Measurements from ENCODE around the gene OR51I1. TPM values are rescaled to one million over a fixed set of nuclear protein-coding genes. Genes with fewer than 3 reads are reported as not detected.

The OR51I1 gene
- total RNA-seq, 1 experiment from 2014 or later: 23.1 TPM

- RAD21 ChIA-PET (ENCODE audit: low non-redundant PET in 1 of 2, low total read pairs in 2 of 2, uncharacterized antibody in 2 of 2, unreplicated experiment in 2 of 2): no interaction called here
- no peaks in the 10 kb centered on the region for H3K27me3 ChIP-seq (ENCODE audit: insufficient read depth, low read length)
- no peak overlapping the region for H3K9ac ChIP-seq (ENCODE audit: low read length)
- no peak for TF ChIP-seq MAX (IDR thresholded peaks at IDR 0.05)
- TF ChIP-seq ZNF274 (IDR thresholded peaks at IDR 0.05; ENCODE audit: low read depth, low read length): no peak
- no peak for TF ChIP-seq YY1 (IDR thresholded peaks at IDR 0.05; ENCODE audit: extremely low read depth, insufficient replicate concordance, low read depth, low read length)
- TF ChIP-seq EZH2 (IDR thresholded peaks at IDR 0.05): no peak
- TF ChIP-seq EZH2phosphoT487 (IDR thresholded peaks at IDR 0.05; ENCODE audit: borderline replicate concordance): no peak
- no peak for TF ChIP-seq TCF7L2 (IDR thresholded peaks at IDR 0.05; ENCODE audit: borderline replicate concordance, extremely low read depth, insufficient read depth, insufficient read length)
- no peak for TF ChIP-seq ZFX (IDR thresholded peaks at IDR 0.05)
- TF ChIP-seq FOSL1 (IDR thresholded peaks at IDR 0.05; ENCODE audit: low read depth): no peak
- no peak for TF ChIP-seq POLR2AphosphoS5 (IDR thresholded peaks at IDR 0.05; ENCODE audit: low read depth, low read length)
- CTCF ChIA-PET: no interaction called here
- no peak overlapping the region for H3K4me3 ChIP-seq (replicated peaks in 1 of 2; ENCODE audit: low read depth in 1 of 2, low read length in 2 of 2)
- ATAC-seq: no peak
- no peak overlapping the region for H3K4me2 ChIP-seq (ENCODE audit: low read length)
- POLR2A ChIA-PET: no interaction called here
- H3K4me1 ChIP-seq (ENCODE audit: control insufficient read depth in 1 of 2, insufficient read depth in 2 of 2, low read length in 2 of 2): peaks cover 0 to 36% of the 10 kb centered on the region in 2 experiments; a peak in 2 of 4 replicates
- H3K36me3 ChIP-seq (ENCODE audit: control insufficient read depth in 1 of 2, insufficient read depth in 2 of 2, low read length in 2 of 2): peaks cover 8 to 66% of the 10 kb centered on the region in 2 experiments
- no peaks in the 10 kb centered on the region for H3K9me3 ChIP-seq (ENCODE audit: control insufficient read depth in 1 of 2, insufficient read depth in 1 of 2, low read depth in 1 of 2, low read length in 2 of 2)
- peaks cover 57% of the 10 kb centered on the region for H4K20me1 ChIP-seq (ENCODE audit: insufficient read depth)
- DNase-seq (ENCODE audit: low read depth, low spot score): no peak
- no peaks in the 10 kb centered on the region for H3K9me2 ChIP-seq (ENCODE audit: insufficient read depth)
- no TSS peak for BruUV-seq (replicated peaks)
- peaks cover 99% of the 10 kb centered on the region for H3K79me2 ChIP-seq (ENCODE audit: insufficient read depth, low read length)
- H2AFZ ChIP-seq (ENCODE audit: low read depth, low read length, poor library complexity, severe bottlenecking): no peak overlapping the region
- intact Hi-C loops (cut with micrococcal nuclease): no loop called here
- no peak overlapping the region for H3K27ac ChIP-seq (ENCODE audit: low read depth, low read length)
Measured at GRCh38 chr11:5405173-5405572, 36.1 kb downstream of the OR51I1 start.

- no peaks in the 10 kb centered on the region for H3K9me3 ChIP-seq (ENCODE audit: control insufficient read depth in 1 of 2, insufficient read depth in 1 of 2, low read depth in 1 of 2, low read length in 2 of 2)
- H3K4me2 ChIP-seq (ENCODE audit: low read length): no peak overlapping the region
- ChIA-PET POLR2A (no interaction called here), RAD21 (ENCODE audit: low non-redundant PET in 1 of 2, low total read pairs in 2 of 2, uncharacterized antibody in 2 of 2, unreplicated experiment in 2 of 2) (no interaction called here), CTCF (no interaction called here)
- ATAC-seq: 0 out of 2 replicates have a peak, but pooled peaks have one; percentile 25
- no peaks in the 10 kb centered on the region for H3K9me2 ChIP-seq (ENCODE audit: insufficient read depth)
- DNase-seq (ENCODE audit: low read depth, low spot score): no peak
- no TSS peak for BruUV-seq (replicated peaks)
- no peaks in the 10 kb centered on the region for H3K27me3 ChIP-seq (ENCODE audit: insufficient read depth, low read length)
- H3K9ac ChIP-seq (ENCODE audit: low read length): no peak overlapping the region
- H3K4me1 ChIP-seq (ENCODE audit: control insufficient read depth in 1 of 2, insufficient read depth in 2 of 2, low read length in 2 of 2): peaks cover 0 to 41% of the 10 kb centered on the region in 2 experiments; a peak in 3 of 4 replicates
- no peak overlapping the region for H2AFZ ChIP-seq (ENCODE audit: low read depth, low read length, poor library complexity, severe bottlenecking)
- intact Hi-C loops (cut with micrococcal nuclease): no loop called here
- no peak overlapping the region for H3K27ac ChIP-seq (ENCODE audit: low read depth, low read length)
- peaks cover 85% of the 10 kb centered on the region for H3K79me2 ChIP-seq (ENCODE audit: insufficient read depth, low read length)
- H3K36me3 ChIP-seq (ENCODE audit: control insufficient read depth in 1 of 2, insufficient read depth in 2 of 2, low read length in 2 of 2): peaks cover 7 to 58% of the 10 kb centered on the region in 2 experiments
- no peak overlapping the region for H3K4me3 ChIP-seq (replicated peaks in 1 of 2; ENCODE audit: low read depth in 1 of 2, low read length in 2 of 2)
- H4K20me1 ChIP-seq (ENCODE audit: insufficient read depth): peaks cover 49% of the 10 kb centered on the region; the same call in 1 of the 2 replicates
- TF ChIP-seq ZFX (IDR thresholded peaks at IDR 0.05) (no peak), EGR1 (IDR thresholded peaks at IDR 0.05; ENCODE audit: low read depth) (no peak), YY1 (IDR thresholded peaks at IDR 0.05; ENCODE audit: extremely low read depth, insufficient replicate concordance, low read depth, low read length) (no peak), EZH2phosphoT487 (IDR thresholded peaks at IDR 0.05; ENCODE audit: borderline replicate concordance) (no peak), CBX3 (IDR thresholded peaks at IDR 0.05; ENCODE audit: low read depth) (no peak), RAD21 (IDR thresholded peaks at IDR 0.05; ENCODE audit: low read depth) (no peak), JUND (IDR thresholded peaks at IDR 0.05) (no peak), CTCF (IDR thresholded peaks at IDR 0.05 in 2 of 3, conservative IDR thresholded peaks at IDR 0.05 in 1 of 3; ENCODE audit: borderline replicate concordance in 1 of 3, insufficient read depth in 1 of 3, low read depth in 2 of 3, low read length in 2 of 3) (no peak), MAX (IDR thresholded peaks at IDR 0.05) (no peak), SP1 (IDR thresholded peaks at IDR 0.05; ENCODE audit: low read depth) (no peak), FOSL1 (IDR thresholded peaks at IDR 0.05; ENCODE audit: low read depth) (no peak), ELF1 (IDR thresholded peaks at IDR 0.05; ENCODE audit: borderline replicate concordance, low read depth) (no peak), SRF (IDR thresholded peaks at IDR 0.05; ENCODE audit: low read depth) (no peak), TCF7L2 (IDR thresholded peaks at IDR 0.05; ENCODE audit: borderline replicate concordance, extremely low read depth, insufficient read depth, insufficient read length) (no peak), EZH2 (IDR thresholded peaks at IDR 0.05) (no peak), ZNF274 (IDR thresholded peaks at IDR 0.05; ENCODE audit: low read depth, low read length) (no peak), CEBPB (IDR thresholded peaks at IDR 0.05; ENCODE audit: low read depth) (no peak)
Measured at GRCh38 chr11:5398936-5399335, 42.4 kb downstream of the OR51I1 start.

All from HCT116 (cell line).